DND-41 (cell line): Measurements from ENCODE around the gene NRF1.

Experiments
- CTCF ChIP-seq: IDR thresholded peaks from 2 replicates; pipeline ENCODE4 v1.5.1; 2012; ENCODE audit warnings: borderline replicate concordance, low read length, moderate library complexity, mild to moderate bottlenecking; ENCODE audit not compliant: poor library complexity, severe bottlenecking; ENCODE audit errors: extremely low read depth
- EZH2 ChIP-seq: IDR thresholded peaks from 3 replicates; pipeline ENCODE4 v1.6.1; 2012; ENCODE audit warnings: borderline replicate concordance, low read depth, mild to moderate bottlenecking, moderate library complexity, low read length, inconsistent platforms; ENCODE audit not compliant: severe bottlenecking

GRCh38 chr7:129616530-129616929 is 5.0 kb downstream of the NRF1 start:
- TF ChIP-seq EZH2 = no peak
- no peak for TF ChIP-seq CTCF
